HepG2 (cell line): ENCODE measurements around the gene NPAS2. TPM values are rescaled to one million over a fixed set of nuclear protein-coding genes. Genes with fewer than 3 reads are reported as not detected.

Experiments used
- ATAC-seq: fragments of 200-7000 bp; cut with Tn5 transposase; 3 replicates; pipeline ENCODE4 v1.9.1; 2020; ENCODE audit warnings: mild to moderate bottlenecking, moderate library complexity
- BruUV-seq: library from RNA; stranded (reverse); fragments of 400-500 nt; replicated peaks from 2 replicates; lab custom pipeline; 2021; lab: Mats Ljungman, UMichigan
- CTCF ChIA-PET: fragments of 300-600 bp; formaldehyde crosslinking; extraction: SDS; loops from one replicate; lab custom pipeline; 2021; ENCODE audit warnings: low total read pairs, inconsistent platforms, low intra/inter-chr PET ratio; lab: Yijun Ruan, JAX
- POLR2A ChIA-PET: fragments of 350-600 bp; sonication (Branson Sonifier 250); formaldehyde crosslinking; loops from one replicate; lab custom pipeline; 2020; ENCODE audit warnings: antibody characterized with exemption, inconsistent platforms; lab: Yijun Ruan, JAX
- DNase-seq: peaks from one replicate; pipeline ENCODE4 v3.0.0-alpha.2; 2015; ENCODE audit warnings: low spot score
- FAIRE-seq: peaks from 3 replicates; lab custom pipeline; 2011; peaks lifted over from hg19 to GRCh38; lab: Jason Lieb, UNC
- H2AFZ ChIP-seq: one replicate; pipeline ENCODE4 v1.6.1; 2011; ENCODE audit warnings: low read length, inconsistent platforms
- H3K27ac ChIP-seq: fragments of 300-600 bp; 3 replicates; pipeline ENCODE4 v1.8.0; 2011; ENCODE audit warnings: mixed run types, mild to moderate bottlenecking, mixed read lengths, low read length, inconsistent platforms; ENCODE audit not compliant: insufficient read depth; ENCODE audit errors: extremely low read length
- H3K27me3 ChIP-seq, 2 experiments: fragments of 200-600 bp in 1 of 2; 2 replicates in 1 of 2; 3 replicates in 1 of 2; pipeline versions ENCODE4 v1.6.0 to v1.8.0; 2011; ENCODE audit warnings: low read length in 2 of 2, mild to moderate bottlenecking in 2 of 2, moderate library complexity in 2 of 2, inconsistent platforms in 1 of 2; ENCODE audit not compliant: insufficient read depth in 2 of 2, control insufficient read depth in 1 of 2
- H3K36me3 ChIP-seq, 2 experiments: fragments of 200-600 bp in 1 of 2; replicated peaks in 1 of 2; 2 replicates in 1 of 2; 3 replicates in 1 of 2; pipeline versions ENCODE4 v1.5.1 to v1.8.0; 2011; ENCODE audit warnings: low read length in 2 of 2, inconsistent platforms in 1 of 2; ENCODE audit not compliant: insufficient read depth in 2 of 2, control insufficient read depth in 1 of 2
- H3K4me1 ChIP-seq: 2 replicates; pipeline ENCODE4 v1.5.1; 2012; ENCODE audit warnings: low read length, inconsistent platforms; ENCODE audit not compliant: insufficient read depth
- H3K4me2 ChIP-seq: 2 replicates; pipeline ENCODE4 v1.6.0; 2011; ENCODE audit warnings: low read depth, low read length, inconsistent platforms
- H3K4me3 ChIP-seq, 3 experiments: fragments of 200-600 bp in 1 of 3; sonication (generic), shearing (Covaris generic) in 1 of 3; replicated peaks in 1 of 3; 2 replicates each; pipeline ENCODE4 v1.5.1; 2011 to 2016; ENCODE audit warnings: low read length in 3 of 3, inconsistent platforms in 2 of 3, low read depth in 2 of 3, mild to moderate bottlenecking in 2 of 3, control low read depth in 1 of 3, mixed read lengths in 1 of 3; ENCODE audit not compliant: insufficient read depth in 1 of 3
- H3K79me2 ChIP-seq: one replicate; pipeline ENCODE4 v1.6.1; 2011; ENCODE audit warnings: low read length, inconsistent platforms; ENCODE audit not compliant: insufficient read depth
- H3K9ac ChIP-seq: 2 replicates; pipeline ENCODE4 v1.6.0; 2011; ENCODE audit warnings: mild to moderate bottlenecking, low read depth, low read length, inconsistent platforms; ENCODE audit not compliant: insufficient read depth
- H3K9me3 ChIP-seq: 2 replicates; pipeline ENCODE4 v1.5.1; 2012; ENCODE audit warnings: mild to moderate bottlenecking, low read length
- H4K20me1 ChIP-seq: 2 replicates; pipeline ENCODE4 v1.6.0; 2011; ENCODE audit warnings: inconsistent platforms, mild to moderate bottlenecking, low read length, moderate library complexity; ENCODE audit not compliant: insufficient read depth
- AHR ChIP-seq: IDR thresholded peaks from 2 replicates; pipeline ENCODE4 v1.6.1; 2018; ENCODE audit warnings: missing genetic modification reagents, missing compliant biosample characterization
- BORCS8-MEF2B ChIP-seq: sonication (generic); formaldehyde crosslinking; IDR thresholded peaks from 2 replicates; pipeline ENCODE4 v1.8.0; 2022; ENCODE audit warnings: mild to moderate bottlenecking, missing genetic modification reagents
- NR2C2 ChIP-seq: sonication (generic); formaldehyde crosslinking; IDR thresholded peaks from 2 replicates; pipeline ENCODE4 v1.4.0; 2020; ENCODE audit warnings: missing genetic modification reagents, mild to moderate bottlenecking, moderate library complexity, borderline replicate concordance
- ZNF326 ChIP-seq: sonication (generic); formaldehyde crosslinking; IDR thresholded peaks from 2 replicates; pipeline ENCODE4 v1.4.0; 2020; ENCODE audit warnings: missing genetic modification reagents, borderline replicate concordance
- ZNF619 ChIP-seq: sonication (generic); formaldehyde crosslinking; IDR thresholded peaks from 2 replicates; pipeline ENCODE4 v1.4.0; 2020; ENCODE audit warnings: mild to moderate bottlenecking, missing genetic modification reagents
- ZNF674 ChIP-seq: sonication (generic); formaldehyde crosslinking; IDR thresholded peaks from 2 replicates; pipeline ENCODE4 v1.5.0; 2020; ENCODE audit warnings: low read depth, mild to moderate bottlenecking, missing genetic modification reagents
- ZNF768 ChIP-seq: sonication (generic); formaldehyde crosslinking; IDR thresholded peaks from 2 replicates; pipeline ENCODE4 v1.4.0; 2020; ENCODE audit warnings: missing genetic modification reagents
- WGBS: methylation state at CpG from one replicate; pipeline ENCODE4 v1.1.6; 2017; ENCODE audit warnings: low lambda C conversion rate; 5-methylcytosine and 5-hydroxymethylcytosine counted together
- in situ Hi-C: cut with HindIII; loops from 2 replicates; pipeline ENCODE4 v1.10.0; 2017; ENCODE audit warnings: low pct_unique_long_range_greater_than_20kb; ENCODE audit not compliant: extremely low pct_ligation_motif_present
- intact Hi-C: fragments of 100-400 bp; cut with micrococcal nuclease; formaldehyde crosslinking; loops from one replicate; pipeline ENCODE4 v1.10.0; 2022; ENCODE audit not compliant: unreplicated experiment
- polyA plus RNA-seq, 8 experiments: library from polyadenylated mRNA; depleted of rRNA in 3 of 8; stranded (reverse) in 7 of 8; unstranded in 1 of 8; fragments of >200 nt; fragmentation: Illumina TruSeq in 4 of 8; extraction: Trizol in 4 of 8; gene quantifications; 2 replicates each; pipeline versions ENCODE4 v1.2.1 to v1.2.3, GENCODE V29; 2011 to 2016; ENCODE audit warnings: low read depth in 4 of 8, missing spikeins in 1 of 8, mixed read lengths in 1 of 8; ENCODE audit not compliant: insufficient read depth in 1 of 8
- total RNA-seq, 5 experiments: library from RNA; depleted of rRNA; stranded (reverse); fragments of >200 nt; fragmentation: Illumina TruSeq; extraction: Trizol; gene quantifications; 2 replicates each; pipeline ENCODE4 v1.2.3, GENCODE V29; 2016; ENCODE audit warnings: low read depth in 1 of 5
- TF ChIP-seq, protein P1 (sequence below): sonication (generic); formaldehyde crosslinking; IDR thresholded peaks from 2 replicates; pipeline ENCODE4 v1.4.0; 2020; ENCODE audit warnings: low read depth, missing genetic modification reagents
- TF ChIP-seq, protein P2 (sequence below): sonication (generic); formaldehyde crosslinking; IDR thresholded peaks from 2 replicates; pipeline ENCODE4 v1.4.0; 2020; ENCODE audit warnings: mild to moderate bottlenecking, missing genetic modification reagents
- TF ChIP-seq, protein P3 (sequence below), 2 experiments: sonication (generic) in 1 of 2; formaldehyde crosslinking in 1 of 2; IDR thresholded peaks; 2 replicates each; pipeline versions ENCODE4 v1.4.0 to v1.6.1; 2018 to 2020; ENCODE audit warnings: missing genetic modification reagents in 2 of 2, borderline replicate concordance in 1 of 2, low read depth in 1 of 2, mild to moderate bottlenecking in 1 of 2, missing biosample characterization in 1 of 2
- TF ChIP-seq, protein P4 (sequence below): sonication (generic); formaldehyde crosslinking; IDR thresholded peaks from 2 replicates; pipeline ENCODE4 v1.5.0; 2020; ENCODE audit warnings: mild to moderate bottlenecking, missing genetic modification reagents
- TF ChIP-seq, protein P5 (sequence below): sonication (generic); formaldehyde crosslinking; IDR thresholded peaks from 2 replicates; pipeline ENCODE4 v1.9.0; 2021; ENCODE audit warnings: missing genetic modification reagents, mild to moderate bottlenecking, borderline replicate concordance

Gene NPAS2
- total and polyA plus RNA-seq, 2 of the 13 experiments (the other 11 are each of a cell fraction or from before 2014, with no cell fraction given) = 14.8 to 37.5 TPM

DNA sequence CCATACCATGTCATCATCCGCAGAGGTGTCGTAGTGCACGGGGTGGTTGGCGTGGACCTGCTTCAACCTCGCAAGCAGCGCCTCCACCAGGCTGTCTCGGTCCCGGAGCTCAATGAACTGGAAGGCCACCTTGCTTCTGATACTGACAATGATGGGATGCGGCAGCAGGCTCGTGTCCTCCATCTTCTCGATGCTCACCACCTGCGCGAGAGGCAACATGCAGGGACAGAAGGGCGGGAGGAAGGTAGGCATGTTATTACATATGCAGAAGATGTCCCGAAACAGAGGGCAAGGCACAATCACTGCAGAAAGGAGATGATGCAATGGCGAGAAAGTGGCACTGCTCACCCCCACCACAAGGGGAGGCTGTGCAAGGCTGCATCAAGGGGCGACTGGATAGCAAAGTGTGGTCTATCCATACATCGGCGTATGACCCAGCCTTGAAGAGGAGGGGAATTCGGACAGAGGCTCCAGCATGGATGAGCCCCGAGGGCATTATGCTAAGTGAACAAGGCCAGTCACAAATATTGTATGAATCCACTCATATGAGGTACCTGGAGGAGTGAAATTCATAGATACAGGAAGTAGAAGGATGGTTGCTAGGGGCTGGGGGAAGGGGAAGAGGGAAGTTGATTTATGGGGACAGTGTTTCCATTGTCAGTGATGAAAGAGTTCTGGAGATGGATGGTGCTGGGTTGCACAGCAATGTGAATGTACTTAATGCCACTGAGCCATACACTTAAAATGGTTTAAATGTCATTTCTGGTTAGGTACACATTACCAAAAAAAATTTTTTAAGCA, 218.7 kb downstream of the NPAS2 start:
- Histone ChIP-seq H2AFZ (no peak overlapping the region), H4K20me1 (no peaks in the 10 kb centered on the region), H3K4me1 (peaks cover 3% of the 10 kb centered on the region), H3K27ac (no peak overlapping the region), H3K9me3 (no peaks in the 10 kb centered on the region), H3K4me2 (no peak overlapping the region), H3K9ac (no peak overlapping the region), H3K36me3 (peaks cover 40 to 87% of the 10 kb centered on the region in 2 experiments), H3K79me2 (no peaks in the 10 kb centered on the region), H3K4me3 (no peak overlapping the region), H3K27me3 (no peaks in the 10 kb centered on the region)
- DNase-seq (peak; percentile 45), ATAC-seq (peak; percentile 72), FAIRE-seq (peak; percentile 44)
- intact Hi-C loops (loop anchor here (1.0 kb wide), 3 partner anchors 79 to 167 kb away; no protein-coding TSS in a partner anchor), in situ Hi-C loops (loop anchor here (5.0 kb wide), 1 partner anchor 114 kb away; the partner anchor contains the start of gene TBC1D8)
- no TSS peak for BruUV-seq
- ChIA-PET POLR2A (interaction anchor here (2.6 kb wide), 1 partner anchor 114 kb away, joined by 15 read pairs; the partner anchor contains the start of gene TBC1D8), CTCF (interaction anchor here (0.8 to 4.6 kb wide), 3 partner anchors 79 to 179 kb away, joined by 3 to 93 read pairs (median 3); partner anchors contain the start of gene TBC1D8)
- 94% methylated on average over 21 of the region's 21 CpGs for WGBS
- TF ChIP-seq, protein P1, sequence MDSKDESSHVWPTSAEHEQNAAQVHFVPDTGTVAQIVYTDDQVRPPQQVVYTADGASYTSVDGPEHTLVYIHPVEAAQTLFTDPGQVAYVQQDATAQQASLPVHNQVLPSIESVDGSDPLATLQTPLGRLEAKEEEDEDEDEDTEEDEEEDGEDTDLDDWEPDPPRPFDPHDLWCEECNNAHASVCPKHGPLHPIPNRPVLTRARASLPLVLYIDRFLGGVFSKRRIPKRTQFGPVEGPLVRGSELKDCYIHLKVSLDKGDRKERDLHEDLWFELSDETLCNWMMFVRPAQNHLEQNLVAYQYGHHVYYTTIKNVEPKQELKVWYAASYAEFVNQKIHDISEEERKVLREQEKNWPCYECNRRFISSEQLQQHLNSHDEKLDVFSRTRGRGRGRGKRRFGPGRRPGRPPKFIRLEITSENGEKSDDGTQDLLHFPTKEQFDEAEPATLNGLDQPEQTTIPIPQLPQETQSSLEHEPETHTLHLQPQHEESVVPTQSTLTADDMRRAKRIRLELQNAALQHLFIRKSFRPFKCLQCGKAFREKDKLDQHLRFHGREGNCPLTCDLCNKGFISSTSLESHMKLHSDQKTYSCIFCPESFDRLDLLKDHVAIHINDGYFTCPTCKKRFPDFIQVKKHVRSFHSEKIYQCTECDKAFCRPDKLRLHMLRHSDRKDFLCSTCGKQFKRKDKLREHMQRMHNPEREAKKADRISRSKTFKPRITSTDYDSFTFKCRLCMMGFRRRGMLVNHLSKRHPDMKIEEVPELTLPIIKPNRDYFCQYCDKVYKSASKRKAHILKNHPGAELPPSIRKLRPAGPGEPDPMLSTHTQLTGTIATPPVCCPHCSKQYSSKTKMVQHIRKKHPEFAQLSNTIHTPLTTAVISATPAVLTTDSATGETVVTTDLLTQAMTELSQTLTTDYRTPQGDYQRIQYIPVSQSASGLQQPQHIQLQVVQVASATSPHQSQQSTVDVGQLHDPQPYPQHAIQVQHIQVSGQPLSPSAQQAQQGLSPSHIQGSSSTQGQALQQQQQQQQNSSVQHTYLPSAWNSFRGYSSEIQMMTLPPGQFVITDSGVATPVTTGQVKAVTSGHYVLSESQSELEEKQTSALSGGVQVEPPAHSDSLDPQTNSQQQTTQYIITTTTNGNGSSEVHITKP (CRISPR knock-in tag) = no peak
- TF ChIP-seq BORCS8-MEF2B (CRISPR knock-in tag) (no peak; the same call in 1 of the 2 replicates), ZNF619 (CRISPR knock-in tag) (peak; percentile 38; the same call in 1 of the 2 replicates), ZNF326 (CRISPR knock-in tag) (no peak), AHR (CRISPR knock-in tag) (no peak), ZNF674 (CRISPR knock-in tag) (no peak), NR2C2 (peak; percentile 37; the same call in 1 of the 2 replicates), ZNF768 (peak; percentile 44; the same call in 1 of the 2 replicates)
- TF ChIP-seq, protein P2, sequence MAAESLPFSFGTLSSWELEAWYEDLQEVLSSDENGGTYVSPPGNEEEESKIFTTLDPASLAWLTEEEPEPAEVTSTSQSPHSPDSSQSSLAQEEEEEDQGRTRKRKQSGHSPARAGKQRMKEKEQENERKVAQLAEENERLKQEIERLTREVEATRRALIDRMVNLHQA = peak; percentile 74; the same call in 1 of the 2 replicates
- TF ChIP-seq, protein P3, sequence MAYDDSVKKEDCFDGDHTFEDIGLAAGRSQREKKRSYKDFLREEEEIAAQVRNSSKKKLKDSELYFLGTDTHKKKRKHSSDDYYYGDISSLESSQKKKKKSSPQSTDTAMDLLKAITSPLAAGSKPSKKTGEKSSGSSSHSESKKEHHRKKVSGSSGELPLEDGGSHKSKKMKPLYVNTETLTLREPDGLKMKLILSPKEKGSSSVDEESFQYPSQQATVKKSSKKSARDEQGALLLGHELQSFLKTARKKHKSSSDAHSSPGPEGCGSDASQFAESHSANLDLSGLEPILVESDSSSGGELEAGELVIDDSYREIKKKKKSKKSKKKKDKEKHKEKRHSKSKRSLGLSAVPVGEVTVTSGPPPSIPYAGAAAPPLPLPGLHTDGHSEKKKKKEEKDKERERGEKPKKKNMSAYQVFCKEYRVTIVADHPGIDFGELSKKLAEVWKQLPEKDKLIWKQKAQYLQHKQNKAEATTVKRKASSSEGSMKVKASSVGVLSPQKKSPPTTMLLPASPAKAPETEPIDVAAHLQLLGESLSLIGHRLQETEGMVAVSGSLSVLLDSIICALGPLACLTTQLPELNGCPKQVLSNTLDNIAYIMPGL (CRISPR knock-in tag; IDR thresholded peaks at IDR 0.05; ENCODE audit: borderline replicate concordance in 1 of 2, low read depth in 1 of 2) = peak in 1 of 2 experiments; percentile 82; a peak in 1 of 4 replicates
- TF ChIP-seq, protein P4, sequence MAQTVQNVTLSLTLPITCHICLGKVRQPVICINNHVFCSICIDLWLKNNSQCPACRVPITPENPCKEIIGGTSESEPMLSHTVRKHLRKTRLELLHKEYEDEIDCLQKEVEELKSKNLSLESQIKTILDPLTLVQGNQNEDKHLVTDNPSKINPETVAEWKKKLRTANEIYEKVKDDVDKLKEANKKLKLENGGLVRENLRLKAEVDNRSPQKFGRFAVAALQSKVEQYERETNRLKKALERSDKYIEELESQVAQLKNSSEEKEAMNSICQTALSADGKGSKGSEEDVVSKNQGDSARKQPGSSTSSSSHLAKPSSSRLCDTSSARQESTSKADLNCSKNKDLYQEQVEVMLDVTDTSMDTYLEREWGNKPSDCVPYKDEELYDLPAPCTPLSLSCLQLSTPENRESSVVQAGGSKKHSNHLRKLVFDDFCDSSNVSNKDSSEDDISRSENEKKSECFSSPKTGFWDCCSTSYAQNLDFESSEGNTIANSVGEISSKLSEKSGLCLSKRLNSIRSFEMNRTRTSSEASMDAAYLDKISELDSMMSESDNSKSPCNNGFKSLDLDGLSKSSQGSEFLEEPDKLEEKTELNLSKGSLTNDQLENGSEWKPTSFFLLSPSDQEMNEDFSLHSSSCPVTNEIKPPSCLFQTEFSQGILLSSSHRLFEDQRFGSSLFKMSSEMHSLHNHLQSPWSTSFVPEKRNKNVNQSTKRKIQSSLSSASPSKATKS = no peak
- TF ChIP-seq, protein P5, sequence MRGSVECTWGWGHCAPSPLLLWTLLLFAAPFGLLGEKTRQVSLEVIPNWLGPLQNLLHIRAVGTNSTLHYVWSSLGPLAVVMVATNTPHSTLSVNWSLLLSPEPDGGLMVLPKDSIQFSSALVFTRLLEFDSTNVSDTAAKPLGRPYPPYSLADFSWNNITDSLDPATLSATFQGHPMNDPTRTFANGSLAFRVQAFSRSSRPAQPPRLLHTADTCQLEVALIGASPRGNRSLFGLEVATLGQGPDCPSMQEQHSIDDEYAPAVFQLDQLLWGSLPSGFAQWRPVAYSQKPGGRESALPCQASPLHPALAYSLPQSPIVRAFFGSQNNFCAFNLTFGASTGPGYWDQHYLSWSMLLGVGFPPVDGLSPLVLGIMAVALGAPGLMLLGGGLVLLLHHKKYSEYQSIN (CRISPR knock-in tag) = no peak
